ENCODE data around the gene MAL.

MAL gene

DNA sequence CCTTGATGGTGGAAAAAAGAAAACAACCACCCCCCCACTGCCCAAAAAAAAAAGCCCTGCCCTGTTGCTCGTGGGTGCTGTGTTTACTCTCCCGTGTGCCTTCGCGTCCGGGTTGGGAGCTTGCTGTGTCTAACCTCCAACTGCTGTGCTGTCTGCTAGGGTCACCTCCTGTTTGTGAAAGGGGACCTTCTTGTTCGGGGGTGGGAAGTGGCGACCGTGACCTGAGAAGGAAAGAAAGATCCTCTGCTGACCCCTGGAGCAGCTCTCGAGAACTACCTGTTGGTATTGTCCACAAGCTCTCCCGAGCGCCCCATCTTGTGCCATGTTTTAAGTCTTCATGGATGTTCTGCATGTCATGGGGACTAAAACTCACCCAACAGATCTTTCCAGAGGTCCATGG is 28.0 kb downstream of the MAL start:
- TF ChIP-seq SUZ12 (IDR thresholded peaks at IDR 0.05) (no peak), NFRKB (IDR thresholded peaks at IDR 0.05) (no peak), PKNOX1 (IDR thresholded peaks at IDR 0.05) (no peak), SP1 (IDR thresholded peaks at IDR 0.05) (no peak), L3MBTL2 (conservative IDR thresholded peaks at IDR 0.05) (no peak), BHLHE40 (IDR thresholded peaks at IDR 0.05; ENCODE audit: borderline replicate concordance) (no peak), ELF4 (IDR thresholded peaks at IDR 0.05) (no peak), CTBP1 (IDR thresholded peaks at IDR 0.05; ENCODE audit: borderline replicate concordance) (no peak), TARDBP (IDR thresholded peaks at IDR 0.05) (no peak), HDGF (IDR thresholded peaks at IDR 0.05; ENCODE audit: borderline replicate concordance) (no peak), ARNT (IDR thresholded peaks at IDR 0.05) (no peak), FOXM1 (IDR thresholded peaks at IDR 0.05; ENCODE audit: borderline replicate concordance) (no peak), ZNF384 (IDR thresholded peaks at IDR 0.05) (no peak)
- ChIA-PET POLR2A (no interaction called here), CTCF (interaction anchor here (0.7 to 1.5 kb wide), 6 partner anchors 9 to 67 kb away, joined by 3 to 5 read pairs (median 4); no protein-coding TSS in a partner anchor)
- no peak for DNase-seq (ENCODE audit: extremely low spot score)

DNA sequence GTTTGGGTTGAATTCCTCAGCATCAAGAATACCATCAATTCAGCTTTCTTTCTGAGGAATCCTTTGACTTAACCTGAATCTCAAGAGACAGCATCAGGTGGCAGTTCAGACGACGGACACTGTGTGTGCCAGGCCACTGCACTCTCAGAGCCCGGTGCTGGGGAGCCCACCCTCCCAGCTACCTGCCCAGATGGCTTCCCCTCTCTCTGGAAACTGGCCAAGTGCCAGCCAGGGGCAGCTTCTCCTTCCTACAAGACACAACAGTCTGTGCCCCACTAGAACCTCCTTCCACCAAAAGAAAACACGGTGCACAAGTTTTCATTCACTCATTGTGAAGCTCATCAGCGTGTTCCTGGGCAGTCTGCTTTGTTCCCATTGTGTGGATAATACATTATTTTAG is 28.5 kb downstream of the MAL start:
- TF ChIP-seq ZNF384 (IDR thresholded peaks at IDR 0.05) (no peak), L3MBTL2 (conservative IDR thresholded peaks at IDR 0.05) (no peak), FOXA1 (IDR thresholded peaks at IDR 0.05) (no peak), LEF1 (IDR thresholded peaks at IDR 0.05; ENCODE audit: borderline replicate concordance) (no peak), TARDBP (IDR thresholded peaks at IDR 0.05) (no peak), ARNT (IDR thresholded peaks at IDR 0.05) (no peak), SUZ12 (IDR thresholded peaks at IDR 0.05) (no peak), FOXM1 (IDR thresholded peaks at IDR 0.05; ENCODE audit: borderline replicate concordance) (no peak), CTBP1 (IDR thresholded peaks at IDR 0.05; ENCODE audit: borderline replicate concordance) (no peak), FOXK2 (IDR thresholded peaks at IDR 0.05) (no peak), ELF4 (IDR thresholded peaks at IDR 0.05) (no peak), NFRKB (IDR thresholded peaks at IDR 0.05) (no peak), PKNOX1 (IDR thresholded peaks at IDR 0.05) (no peak), BHLHE40 (IDR thresholded peaks at IDR 0.05; ENCODE audit: borderline replicate concordance) (no peak)
- DNase-seq (ENCODE audit: extremely low spot score) = no peak
- ChIA-PET POLR2A (no interaction called here), CTCF (interaction anchor here (0.7 to 1.5 kb wide), 6 partner anchors 9 to 68 kb away, joined by 3 to 13 read pairs (median 4); no protein-coding TSS in a partner anchor)

DNA sequence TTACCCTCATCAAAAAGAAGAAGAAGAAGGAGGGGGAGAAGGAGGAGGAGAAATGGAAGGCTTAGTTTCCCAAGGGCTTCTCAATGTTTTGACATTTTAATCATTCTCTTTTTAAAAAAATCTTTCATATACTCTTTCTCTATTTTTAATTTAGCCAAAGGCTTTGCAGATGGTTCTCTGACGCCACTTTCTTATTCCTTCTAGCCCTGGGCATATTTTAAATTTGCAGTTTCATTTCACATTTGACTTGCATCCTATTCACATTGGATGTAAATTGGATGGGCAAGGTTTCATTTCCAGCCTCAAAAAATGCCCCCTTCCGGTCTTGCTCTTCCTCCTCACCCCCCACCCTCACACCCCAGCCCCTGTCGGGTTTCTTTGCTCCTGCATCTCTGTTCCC is 29.8 kb downstream of the MAL start:
- no peak for DNase-seq (ENCODE audit: extremely low spot score)
- ChIA-PET POLR2A (no interaction called here), CTCF (no interaction called here)
- TF ChIP-seq LEF1 (IDR thresholded peaks at IDR 0.05; ENCODE audit: borderline replicate concordance) (no peak), SUZ12 (IDR thresholded peaks at IDR 0.05) (no peak), TARDBP (IDR thresholded peaks at IDR 0.05) (no peak), L3MBTL2 (conservative IDR thresholded peaks at IDR 0.05) (no peak), ZNF384 (IDR thresholded peaks at IDR 0.05) (no peak), SP1 (IDR thresholded peaks at IDR 0.05) (no peak), BHLHE40 (IDR thresholded peaks at IDR 0.05; ENCODE audit: borderline replicate concordance) (no peak), NFRKB (IDR thresholded peaks at IDR 0.05) (no peak), HDGF (IDR thresholded peaks at IDR 0.05; ENCODE audit: borderline replicate concordance) (no peak), FOXA1 (IDR thresholded peaks at IDR 0.05) (no peak), ARNT (IDR thresholded peaks at IDR 0.05) (no peak), FOXM1 (IDR thresholded peaks at IDR 0.05; ENCODE audit: borderline replicate concordance) (no peak), PKNOX1 (IDR thresholded peaks at IDR 0.05) (no peak), FOXK2 (IDR thresholded peaks at IDR 0.05) (no peak), ELF4 (IDR thresholded peaks at IDR 0.05) (no peak)

DNA sequence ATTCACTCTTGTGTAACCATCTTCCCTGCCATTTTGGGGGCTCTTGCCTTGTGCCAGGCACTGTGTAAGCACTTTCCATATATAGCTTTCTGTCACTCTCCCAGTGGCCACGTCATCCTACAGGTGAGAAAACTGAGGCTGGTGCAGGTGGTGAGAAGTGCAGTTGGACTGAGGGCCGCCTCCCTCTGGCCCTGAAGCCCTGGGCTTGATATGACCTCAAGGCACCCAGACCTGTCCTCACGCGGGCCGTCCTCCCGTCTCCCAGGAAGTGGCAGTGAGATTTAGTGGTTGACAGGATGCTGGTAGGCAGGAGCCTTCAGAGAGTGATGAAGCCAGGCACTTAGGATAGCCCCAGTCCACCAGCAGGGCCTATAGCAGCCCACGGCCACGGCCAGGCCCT is 30.5 kb downstream of the MAL start:
- POLR2A ChIA-PET = no interaction called here
- no peak for DNase-seq (ENCODE audit: extremely low spot score)
- TF ChIP-seq HDGF (IDR thresholded peaks at IDR 0.05; ENCODE audit: borderline replicate concordance) (no peak), L3MBTL2 (conservative IDR thresholded peaks at IDR 0.05) (no peak), FOXM1 (IDR thresholded peaks at IDR 0.05; ENCODE audit: borderline replicate concordance) (no peak), CTBP1 (IDR thresholded peaks at IDR 0.05; ENCODE audit: borderline replicate concordance) (no peak), SP1 (IDR thresholded peaks at IDR 0.05) (no peak), LEF1 (IDR thresholded peaks at IDR 0.05; ENCODE audit: borderline replicate concordance) (no peak), TARDBP (IDR thresholded peaks at IDR 0.05) (no peak), ELF4 (IDR thresholded peaks at IDR 0.05) (no peak), NFRKB (IDR thresholded peaks at IDR 0.05) (no peak), ZNF384 (IDR thresholded peaks at IDR 0.05) (no peak), BHLHE40 (IDR thresholded peaks at IDR 0.05; ENCODE audit: borderline replicate concordance) (no peak), FOXK2 (IDR thresholded peaks at IDR 0.05) (no peak), FOXA1 (IDR thresholded peaks at IDR 0.05) (no peak)
- CTCF ChIA-PET = interaction anchor here (0.6 kb wide), 1 partner anchor 109 kb away, joined by 5 read pairs; no protein-coding TSS in a partner anchor

- ChIA-PET CTCF (interaction anchor here (0.6 to 0.7 kb wide), 2 partner anchors 59 to 108 kb away, joined by 3 to 5 read pairs; no protein-coding TSS in a partner anchor), POLR2A (no interaction called here)
- TF ChIP-seq FOXA1 (IDR thresholded peaks at IDR 0.05) (no peak), L3MBTL2 (conservative IDR thresholded peaks at IDR 0.05) (no peak), ELF4 (IDR thresholded peaks at IDR 0.05) (no peak), PKNOX1 (IDR thresholded peaks at IDR 0.05) (no peak), SUZ12 (IDR thresholded peaks at IDR 0.05) (no peak), LEF1 (IDR thresholded peaks at IDR 0.05; ENCODE audit: borderline replicate concordance) (no peak), ZNF384 (IDR thresholded peaks at IDR 0.05) (no peak), ARNT (IDR thresholded peaks at IDR 0.05) (no peak), FOXM1 (IDR thresholded peaks at IDR 0.05; ENCODE audit: borderline replicate concordance) (no peak), FOXK2 (IDR thresholded peaks at IDR 0.05) (no peak), TARDBP (IDR thresholded peaks at IDR 0.05) (no peak)
- DNase-seq (ENCODE audit: extremely low spot score) = no peak
Measured at GRCh38 chr2:95056461-95057459, 31.3 kb downstream of the MAL start.
